ENCODE measurements around the gene TNFRSF19.

Gene TNFRSF19

DNA sequence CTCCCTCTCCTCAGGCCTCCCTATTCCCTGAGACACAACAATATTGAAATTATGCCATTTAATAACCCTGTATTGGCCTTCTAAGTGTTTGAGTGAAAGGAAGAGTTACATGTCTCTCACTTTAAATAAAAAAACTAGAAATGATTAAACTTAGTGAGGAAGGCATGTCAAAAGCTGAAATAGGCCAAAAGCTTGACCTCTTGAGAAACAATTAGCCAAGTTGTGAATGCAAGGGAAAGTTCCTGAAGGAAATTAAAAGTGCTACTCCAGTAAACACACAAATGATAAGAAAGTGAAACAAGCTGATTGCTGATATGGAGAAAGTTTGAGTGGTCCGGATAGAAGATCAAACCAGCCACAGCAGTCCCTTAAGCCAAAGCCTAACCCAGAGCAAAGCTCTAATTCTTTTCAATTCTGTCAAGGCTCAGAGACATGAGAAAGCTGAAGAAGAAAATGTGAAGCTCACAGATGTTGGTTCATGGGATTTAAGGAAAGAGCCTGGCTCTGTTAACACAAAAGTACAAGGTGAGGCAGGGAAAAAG is 127.6 kb downstream of the TNFRSF19 start:
- H3K4me3 ChIP-seq (ENCODE audit: low read depth, low read length), result no peak overlapping the region
- TF ChIP-seq CTCF (IDR thresholded peaks at IDR 0.05; ENCODE audit: low read depth, low read length), result no peak

GRCh38 chr13:23699271-23699670 is 129.1 kb downstream of the TNFRSF19 start:
- no peak for TF ChIP-seq CTCF (IDR thresholded peaks at IDR 0.05; ENCODE audit: low read depth, low read length)

DNA sequence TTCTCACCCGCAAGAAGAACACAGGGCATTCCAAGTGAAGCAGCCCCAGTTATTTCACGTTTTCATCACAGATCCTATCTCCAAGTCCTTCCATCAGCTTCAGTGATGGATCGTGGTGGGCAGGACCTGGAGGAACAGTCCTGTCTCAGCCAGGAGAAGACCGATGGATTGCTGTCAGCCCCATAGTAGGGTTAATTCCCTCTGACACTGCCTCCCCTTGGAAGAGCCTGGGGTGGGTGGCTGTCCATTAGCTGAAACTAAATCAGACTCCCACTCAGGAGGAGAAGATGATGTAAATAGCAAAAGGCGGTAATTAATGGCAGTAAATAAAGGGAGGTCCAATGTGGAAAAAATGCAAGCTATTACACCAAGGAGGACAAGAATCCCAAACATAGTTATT is 131.0 kb downstream of the TNFRSF19 start:
- no peak overlapping the region for H3K4me3 ChIP-seq (ENCODE audit: low read depth, low read length)
- TF ChIP-seq CTCF (IDR thresholded peaks at IDR 0.05; ENCODE audit: low read depth, low read length), result no peak

More at GRCh38 chr13:23699271-23699670, 129.1 kb downstream of the TNFRSF19 start:
- H3K4me3 ChIP-seq (ENCODE audit: low read depth, low read length), result no peak overlapping the region

DNA sequence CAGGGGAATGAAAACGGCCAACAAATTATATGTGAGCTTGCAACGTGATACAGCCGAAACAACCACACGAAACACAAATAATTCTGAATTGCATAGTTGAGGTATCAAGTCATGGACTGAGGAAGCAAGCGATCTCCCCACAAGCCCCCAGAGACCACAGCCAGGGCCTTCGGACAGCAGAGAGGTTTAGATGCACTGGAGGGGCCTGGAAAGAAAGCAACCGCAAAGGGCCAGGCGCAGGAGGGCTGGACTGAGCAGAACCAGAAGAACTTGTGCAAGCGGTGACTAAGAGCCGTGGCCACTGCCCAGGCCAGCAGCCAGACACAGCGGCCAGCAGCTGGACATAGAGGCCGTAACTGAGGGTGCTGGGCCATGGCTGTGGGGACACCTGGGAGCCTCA is 131.4 kb downstream of the TNFRSF19 start:
- no peak overlapping the region for H3K4me3 ChIP-seq (ENCODE audit: low read depth, low read length)
- no peak for TF ChIP-seq CTCF (IDR thresholded peaks at IDR 0.05; ENCODE audit: low read depth, low read length)

GRCh38 chr13:23703246-23703860 is 133.1 kb downstream of the TNFRSF19 start:
- no peak for TF ChIP-seq CTCF (IDR thresholded peaks at IDR 0.05; ENCODE audit: low read depth, low read length)
- no peak overlapping the region for H3K4me3 ChIP-seq (ENCODE audit: low read depth, low read length)

DNA sequence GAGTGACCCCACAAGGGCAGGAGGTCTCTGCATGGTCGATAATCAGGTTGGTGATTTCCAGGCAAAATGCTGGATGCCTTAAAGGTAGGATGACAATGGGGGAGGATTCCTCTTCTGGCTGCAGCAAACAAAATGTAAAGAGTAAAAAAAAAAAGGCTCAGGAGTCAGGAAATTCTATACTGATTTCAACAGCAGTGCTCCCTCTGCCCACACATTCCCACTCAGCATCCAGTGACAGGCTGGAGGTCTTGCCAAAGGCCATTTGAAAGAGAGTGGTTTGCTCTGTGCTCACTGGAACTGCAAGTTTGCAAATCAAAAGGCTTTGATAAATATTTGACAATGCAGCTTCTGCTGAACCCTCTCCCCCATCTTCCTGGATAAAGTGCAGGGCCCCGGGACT is 135.4 kb downstream of the TNFRSF19 start:
- no peak for TF ChIP-seq CTCF (IDR thresholded peaks at IDR 0.05; ENCODE audit: low read depth, low read length)
- H3K4me3 ChIP-seq (ENCODE audit: low read depth, low read length), result no peak overlapping the region

DNA sequence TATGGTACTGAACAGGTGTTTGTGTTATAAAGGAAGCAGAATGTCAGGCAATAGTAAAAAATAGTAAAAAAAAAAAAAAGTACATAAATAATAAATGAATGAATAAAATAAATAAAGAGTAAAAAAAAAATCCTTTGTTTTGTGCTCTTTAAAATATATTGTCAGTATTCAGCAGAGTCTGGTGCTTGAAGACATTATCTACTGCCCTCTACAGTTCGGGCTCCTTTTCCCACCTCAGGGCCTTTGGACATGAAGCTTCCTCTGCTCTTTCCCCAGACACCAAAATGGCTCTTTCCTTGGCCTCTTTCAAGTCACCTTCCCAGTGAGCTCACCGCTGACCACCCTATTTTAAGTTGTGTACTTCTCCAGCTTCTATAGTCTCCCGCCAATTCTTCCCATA is 137.5 kb downstream of the TNFRSF19 start:
- no peak overlapping the region for H3K4me3 ChIP-seq (ENCODE audit: low read depth, low read length)
- peak; percentile 26; the same call in 1 of the 2 replicates for TF ChIP-seq CTCF (IDR thresholded peaks at IDR 0.05; ENCODE audit: low read depth, low read length)

Data from WI38 (cell line).